HG03280 (cell line): ENCODE results near the gene NAP1L1.
"Not testable (repeated sequence)": the region's sequence is repeated elsewhere in the genome, so short reads cannot be mapped to it uniquely, and the experiment has no call there.

Source experiments
- ATAC-seq: cut with Tn5 transposase; IDR thresholded peaks from one replicate; pipeline ENCODE4 v1.9.1; 2021; ENCODE audit warnings: mild to moderate bottlenecking, moderate library complexity; ENCODE audit not compliant: unreplicated experiment

Gene NAP1L1

GRCh38 chr12:75994069-75994740, 90.3 kb downstream of the NAP1L1 start:
- no peak for ATAC-seq

- no peak for ATAC-seq
Measured at GRCh38 chr12:75991753-75992152, 92.7 kb downstream of the NAP1L1 start.

- no peak for ATAC-seq
Measured at GRCh38 chr12:75990189-75990912, 94.1 kb downstream of the NAP1L1 start.

GRCh38 chr12:75987709-75988108, 96.8 kb downstream of the NAP1L1 start:
- ATAC-seq, result not testable (repeated sequence)
